Stimulated activated CD4-positive, alpha-beta T cell treated with anti-CD3 and anti-CD28 coated beads, Interleukin-2, amount 100 ng/mL, for 4 hours (primary cell): Measurements from ENCODE around the gene TMCO5A.
"Not testable (repeated sequence)": the region's sequence is repeated elsewhere in the genome, so short reads cannot be mapped to it uniquely, and the experiment has no call there.

ENCODE experiments used
- DNase-seq: peaks from one replicate; pipeline ENCODE4 v3.0.0-alpha.2; 2020; ENCODE audit warnings: low read depth

TMCO5A gene

DNA sequence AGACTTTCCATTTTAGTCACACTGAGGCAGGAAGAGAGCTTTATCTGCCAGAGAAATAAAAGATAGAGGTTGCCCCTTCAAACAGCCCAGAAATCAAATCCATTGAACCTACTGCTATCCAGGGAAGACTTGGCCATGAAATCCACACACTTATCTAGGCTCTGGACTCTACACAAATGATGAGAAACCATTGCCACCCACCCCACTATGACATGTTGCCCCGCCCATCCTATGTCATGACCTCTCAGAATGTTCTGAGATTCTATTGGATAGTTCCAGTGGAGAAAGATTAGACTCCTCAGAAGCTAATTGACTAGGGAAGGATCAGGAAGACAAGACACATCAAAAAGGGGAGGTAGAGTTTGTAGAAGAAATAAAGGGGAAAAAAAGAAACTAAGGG is at the start of gene TMCO5A:
Gene TMCO5A, plus strand, starts transcription at position 301 of the 400 bp plus-strand sequence. CDS start 1,684 bp downstream, outside the sequence.
- DNase-seq: no peak

DNA sequence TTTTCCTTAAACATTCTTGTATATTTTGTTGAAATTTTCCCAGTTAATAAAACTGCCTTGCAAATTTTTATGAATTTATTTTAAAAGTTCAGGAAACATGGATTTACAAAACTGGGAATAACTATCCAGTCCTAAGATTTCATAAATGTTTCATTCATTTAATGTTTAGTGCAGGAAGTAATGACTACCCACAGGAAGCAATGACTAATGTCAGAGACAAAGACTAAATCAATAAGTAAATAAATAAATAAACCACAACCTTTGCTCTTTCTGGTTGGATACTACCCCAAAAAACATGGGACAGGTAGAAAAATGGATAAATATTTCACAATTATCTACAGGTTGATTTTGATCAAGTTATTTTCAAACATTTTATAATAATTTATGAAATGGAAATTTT is 48.8 kb upstream of the TMCO5A start:
- no peak for DNase-seq

DNA sequence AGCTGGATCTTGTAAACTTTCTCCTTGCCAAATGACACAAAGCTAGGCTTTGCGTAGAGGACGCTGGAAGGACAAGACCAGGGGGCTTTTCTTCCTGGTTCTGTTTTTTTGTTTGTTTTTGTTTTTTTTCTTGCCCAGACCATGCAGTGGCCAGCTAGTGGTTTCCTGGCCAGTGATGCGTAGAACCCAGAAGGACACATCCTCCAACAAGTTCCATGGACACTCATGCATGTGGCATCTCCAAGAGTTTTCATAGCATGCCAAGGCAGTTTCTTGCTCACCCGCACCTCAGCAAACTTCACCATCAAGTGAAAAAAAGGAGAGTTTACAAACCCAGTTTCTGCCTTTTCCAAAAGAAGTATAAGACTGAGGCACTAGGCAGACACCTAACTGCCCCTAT is 46.1 kb upstream of the TMCO5A start:
- DNase-seq: no peak

DNA sequence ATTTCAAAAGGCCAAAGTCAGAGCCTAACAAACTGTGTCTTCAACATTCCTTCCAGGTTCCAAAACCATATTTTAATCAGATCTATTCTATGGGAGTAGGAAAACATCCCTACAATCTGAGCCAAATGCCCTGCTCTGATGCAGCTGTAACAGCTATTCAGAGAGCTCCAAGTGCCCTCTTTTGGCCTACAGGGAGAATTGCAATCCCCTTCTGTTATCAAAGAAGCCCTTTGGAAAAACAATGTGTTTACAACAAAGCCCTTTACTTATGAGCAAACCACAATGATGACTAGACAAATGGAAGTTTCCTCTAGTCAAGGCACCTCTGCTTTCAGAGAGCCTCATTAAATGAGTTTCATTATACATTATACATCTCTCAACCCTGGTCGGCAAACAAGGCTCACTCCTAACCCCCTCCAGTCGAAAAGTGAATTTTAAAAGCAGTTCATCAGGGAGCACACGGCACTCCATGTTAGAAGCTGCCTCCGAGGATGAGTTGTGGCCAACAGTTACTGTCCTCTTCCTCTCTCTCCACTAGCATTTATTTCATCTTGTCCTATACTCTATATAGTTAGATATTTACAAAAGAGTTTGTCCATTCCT is 42.6 kb upstream of the TMCO5A start:
- DNase-seq: no peak

DNA sequence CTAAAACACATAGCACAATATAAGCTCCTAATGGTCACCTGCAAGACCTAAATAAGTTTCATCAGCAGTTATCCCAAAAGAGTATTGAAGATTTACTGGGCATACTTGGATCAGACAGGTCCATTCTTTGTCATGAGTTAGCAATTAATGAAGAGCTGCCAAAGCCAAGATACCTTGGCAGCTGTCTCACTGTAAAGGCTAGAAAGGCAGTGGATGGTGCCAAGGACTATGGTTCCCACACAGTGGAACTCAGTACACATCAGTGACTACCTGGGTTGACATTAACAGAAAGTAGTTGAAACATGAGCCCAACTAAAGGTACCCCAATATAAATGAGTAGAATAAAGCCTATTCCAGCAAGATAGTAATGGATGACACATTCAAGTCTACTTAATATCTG is 41.1 kb upstream of the TMCO5A start:
- DNase-seq: no peak

DNA sequence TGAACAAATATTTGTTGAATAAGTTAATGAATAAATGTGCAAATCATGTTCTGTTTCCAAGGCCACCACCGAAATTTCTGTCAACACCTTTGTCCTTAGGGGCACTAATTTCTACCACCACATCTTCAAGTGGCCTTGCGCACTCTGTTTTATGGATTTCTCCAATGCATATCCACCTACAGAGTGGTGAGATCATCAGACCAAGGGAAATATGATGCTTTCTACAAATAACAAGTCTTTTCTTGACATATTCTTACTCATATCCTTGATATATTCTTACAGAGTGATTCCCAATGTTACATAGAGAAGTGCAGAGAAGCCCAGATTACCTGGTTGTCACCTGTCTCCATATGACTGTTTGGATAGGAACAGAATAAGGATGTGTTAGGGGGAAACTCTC is 36.1 kb upstream of the TMCO5A start:
- no peak for DNase-seq

DNA sequence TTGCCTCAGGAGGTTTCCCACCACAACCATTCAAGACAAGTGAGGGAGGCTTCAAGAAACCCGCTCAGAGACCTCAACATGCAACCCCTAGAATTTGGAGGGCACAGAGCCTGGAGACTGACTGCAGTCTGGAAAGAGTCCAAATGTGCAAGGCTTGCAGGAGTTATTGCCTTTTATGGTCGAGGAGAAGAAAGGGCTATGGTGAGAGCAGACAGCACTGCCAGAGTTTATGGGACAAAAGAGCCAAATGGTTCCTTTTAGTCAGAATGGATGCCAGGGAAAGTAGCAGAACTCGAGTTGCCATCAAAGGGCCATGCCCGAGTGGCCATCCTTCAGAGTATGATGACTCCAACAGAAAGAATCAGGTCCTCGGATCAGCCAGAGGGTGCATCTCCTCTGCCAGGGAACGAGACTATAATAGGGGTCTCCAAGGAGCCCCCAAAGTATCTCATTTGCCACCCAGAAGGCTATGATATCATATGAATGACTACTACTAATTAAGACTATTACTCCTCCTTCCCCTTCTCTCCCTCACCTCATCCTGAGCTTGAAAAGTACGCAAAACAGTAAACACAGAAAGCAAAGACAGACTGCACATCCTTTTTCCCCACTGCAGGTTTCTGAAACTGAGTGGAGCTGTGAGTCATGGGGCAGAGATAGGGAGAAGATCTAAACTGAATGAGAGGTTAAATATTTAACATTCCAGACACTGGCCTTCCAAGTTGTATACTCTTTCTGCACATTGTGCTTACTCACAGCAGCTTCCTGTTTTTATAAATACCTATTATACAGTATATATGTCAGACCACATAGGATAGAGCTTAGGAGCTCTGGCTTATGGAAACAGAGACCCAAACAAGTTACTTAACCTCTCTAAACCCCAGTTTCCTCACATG is 33.9 kb upstream of the TMCO5A start:
- no peak for DNase-seq

DNA sequence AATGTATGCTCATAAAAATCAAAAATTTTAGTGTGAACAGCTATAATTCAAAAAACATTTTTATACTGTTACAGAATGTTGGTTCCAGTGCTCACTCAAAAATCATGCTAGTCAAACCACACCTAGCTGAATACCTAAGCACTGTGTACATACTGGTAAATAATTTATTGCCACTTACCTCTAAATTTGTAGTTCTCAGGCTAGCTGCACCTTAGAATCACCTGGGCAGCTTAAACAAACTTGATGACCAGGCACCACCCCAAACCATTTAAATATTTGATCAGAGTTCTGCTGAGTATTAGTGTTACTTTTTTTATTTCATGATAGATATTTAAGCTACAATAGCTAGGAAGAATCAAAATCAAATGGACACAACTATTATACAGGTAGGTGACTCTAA is 32.3 kb upstream of the TMCO5A start:
- no peak for DNase-seq

DNA sequence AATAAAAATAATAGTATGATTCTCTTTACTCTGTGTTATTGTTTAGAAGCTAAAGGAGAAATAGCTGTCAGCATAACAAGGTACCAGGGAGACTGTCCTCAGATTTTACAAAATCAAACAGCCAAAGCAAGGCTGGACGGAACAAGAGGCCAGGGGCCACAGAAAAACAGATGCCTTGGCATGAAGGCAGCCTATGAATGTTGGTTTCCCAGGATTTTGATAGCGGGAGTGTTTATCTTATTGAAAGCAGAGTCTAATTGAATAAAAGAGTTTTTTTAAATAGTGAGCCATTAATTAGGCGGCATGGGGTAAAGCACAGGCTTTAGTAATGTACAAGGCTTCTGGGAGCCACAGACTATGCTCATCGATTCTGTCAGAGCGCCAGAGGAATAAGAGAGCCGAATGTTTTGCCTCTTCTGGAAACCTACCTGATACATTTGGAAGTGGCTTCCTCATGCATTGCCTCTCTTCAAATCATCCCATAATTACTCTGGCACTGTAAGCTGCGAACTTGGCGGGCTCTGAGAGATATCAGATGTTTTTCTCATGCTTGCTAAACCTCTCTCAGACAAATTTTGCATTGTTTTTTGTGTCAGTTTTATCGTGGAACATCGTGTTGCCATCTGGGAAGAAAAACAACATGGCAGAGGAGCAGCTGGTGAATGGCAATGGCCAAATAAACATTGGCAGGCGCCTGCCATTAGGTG is 30.4 kb upstream of the TMCO5A start:
- no peak for DNase-seq

DNA sequence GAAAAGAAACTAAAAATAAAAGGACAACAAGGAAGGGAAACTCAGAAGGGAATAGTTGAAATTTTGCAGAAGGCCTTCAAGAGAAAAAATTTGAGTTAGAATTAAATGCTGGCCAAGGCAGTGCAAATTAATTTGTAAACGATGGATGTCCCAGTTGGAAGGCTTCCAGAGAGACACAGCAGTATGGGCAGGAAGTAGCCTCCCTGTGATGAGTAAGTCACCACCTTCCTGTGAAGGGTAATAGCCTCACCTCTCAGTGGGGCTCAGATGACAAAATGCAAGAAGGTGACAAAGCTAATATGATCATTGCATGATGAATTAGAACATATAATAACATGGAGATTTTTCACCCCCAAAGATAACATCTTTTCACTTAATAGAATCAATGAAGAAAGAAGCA is 27.3 kb upstream of the TMCO5A start:
- DNase-seq: no peak

DNA sequence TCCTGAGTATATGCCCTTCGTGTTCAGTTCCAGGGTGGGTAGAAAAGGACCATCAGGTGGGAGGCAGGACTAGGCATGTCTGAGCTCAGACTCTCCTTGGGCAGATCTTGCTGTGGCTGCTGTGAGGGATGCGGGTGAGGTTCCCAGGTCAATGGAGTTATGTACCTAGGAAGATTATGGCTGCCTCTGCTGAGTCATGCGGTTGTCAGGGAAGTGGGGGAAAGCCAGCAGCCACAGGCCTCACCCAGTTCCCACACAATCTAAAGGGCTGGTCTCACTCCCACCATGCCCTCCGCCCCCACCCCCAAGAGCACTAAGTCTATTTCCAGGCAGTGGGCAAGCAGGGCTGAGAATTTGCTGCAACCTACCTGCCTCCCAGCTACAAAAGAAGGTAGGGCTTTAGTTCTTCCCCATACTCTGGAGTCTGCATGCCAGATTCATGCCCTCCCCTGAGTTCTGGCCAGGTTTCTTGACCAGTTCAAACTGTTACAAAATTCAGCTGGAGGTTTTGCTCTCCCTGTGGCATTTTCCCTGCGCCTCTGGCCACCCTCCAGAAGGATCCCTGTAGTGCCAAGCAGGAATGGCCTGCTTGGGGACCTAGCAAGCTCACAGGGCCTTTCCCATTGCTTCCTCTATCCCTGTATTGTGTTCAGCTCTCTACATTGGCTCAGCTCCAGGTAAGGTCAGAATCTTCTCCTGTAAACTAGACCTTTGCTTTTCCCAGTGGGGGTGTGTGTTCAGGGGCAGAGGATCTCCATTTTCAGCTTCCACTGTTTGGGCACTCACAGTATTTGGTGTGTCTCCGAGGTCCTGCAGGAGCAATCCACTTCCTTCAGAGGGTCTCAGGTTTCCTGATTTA is 12.7 kb upstream of the TMCO5A start:
- no peak for DNase-seq

DNA sequence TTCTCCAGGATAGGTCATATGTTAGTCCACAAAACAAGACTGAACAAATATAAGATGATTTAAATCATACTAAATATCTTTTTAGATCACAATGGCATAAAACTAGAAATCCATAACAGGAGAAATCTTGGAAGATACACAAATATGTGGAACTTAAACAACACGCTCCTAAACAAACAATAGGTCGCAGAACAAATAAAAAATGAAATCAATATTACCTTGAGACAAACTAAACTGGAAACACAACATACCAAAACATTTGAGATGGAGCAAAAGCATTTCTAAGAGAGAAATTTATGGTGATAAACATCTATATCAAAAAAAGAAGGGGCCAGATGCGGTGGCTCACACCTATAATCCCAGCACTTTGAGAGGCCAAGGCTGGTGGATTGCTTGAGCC is 8.3 kb upstream of the TMCO5A start:
- no peak for DNase-seq

DNA sequence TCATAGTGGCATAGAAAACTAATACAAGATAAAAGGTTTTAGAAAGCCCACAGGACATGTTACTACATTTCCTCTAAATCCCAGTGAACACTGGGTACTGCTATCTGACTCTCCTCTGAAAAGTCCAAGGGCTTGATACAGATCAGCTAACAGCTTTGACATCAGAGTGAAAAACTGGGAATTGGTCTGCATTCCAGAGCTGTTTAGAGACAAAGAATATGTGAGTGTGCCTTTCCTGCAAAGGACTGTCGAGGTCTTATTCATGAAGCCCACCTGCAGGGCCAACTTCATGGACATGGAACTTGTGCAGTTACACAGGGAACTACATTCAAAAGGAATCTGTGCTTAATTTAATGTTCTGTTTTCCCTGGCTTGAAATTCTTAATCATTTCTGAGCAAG is 5.2 kb upstream of the TMCO5A start:
- DNase-seq: no peak

DNA sequence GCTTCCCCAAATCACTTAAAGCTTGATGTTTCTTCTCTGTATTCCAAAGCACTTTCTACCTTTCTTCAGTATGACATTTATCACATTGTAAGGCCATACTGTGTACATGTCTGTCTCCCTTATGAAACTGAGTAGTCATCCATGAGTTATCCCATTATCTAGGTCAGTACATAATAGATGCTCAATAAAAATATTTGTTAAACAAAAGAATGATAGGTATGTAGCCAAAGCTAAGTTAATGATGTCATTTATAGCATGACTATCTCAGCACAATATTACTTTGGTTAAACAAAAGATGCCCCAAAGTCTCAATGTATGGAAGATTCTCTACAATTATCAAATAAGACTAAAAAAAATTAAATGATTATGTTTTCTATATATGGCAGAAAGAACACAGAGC is 3.1 kb upstream of the TMCO5A start:
- DNase-seq: no peak

DNA sequence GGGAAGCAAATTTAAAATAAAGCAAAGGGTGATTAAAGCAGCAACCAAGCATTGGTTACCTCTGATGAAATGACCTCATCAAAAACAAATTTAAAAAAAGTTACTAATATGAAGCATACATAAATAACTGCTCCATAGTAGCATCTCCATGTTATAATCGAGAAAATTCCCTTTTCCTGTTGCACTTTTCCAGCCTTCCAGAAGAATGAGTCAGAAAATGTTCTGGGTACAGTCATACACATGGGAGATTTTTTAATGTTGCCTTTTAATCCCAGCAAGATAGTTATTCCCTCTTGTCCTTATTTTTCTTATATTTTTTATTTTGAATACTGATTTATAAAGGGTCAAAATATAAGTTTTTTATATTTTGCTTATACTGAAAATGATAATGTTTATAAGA is 2.6 kb upstream of the TMCO5A start:
- no peak for DNase-seq

DNA sequence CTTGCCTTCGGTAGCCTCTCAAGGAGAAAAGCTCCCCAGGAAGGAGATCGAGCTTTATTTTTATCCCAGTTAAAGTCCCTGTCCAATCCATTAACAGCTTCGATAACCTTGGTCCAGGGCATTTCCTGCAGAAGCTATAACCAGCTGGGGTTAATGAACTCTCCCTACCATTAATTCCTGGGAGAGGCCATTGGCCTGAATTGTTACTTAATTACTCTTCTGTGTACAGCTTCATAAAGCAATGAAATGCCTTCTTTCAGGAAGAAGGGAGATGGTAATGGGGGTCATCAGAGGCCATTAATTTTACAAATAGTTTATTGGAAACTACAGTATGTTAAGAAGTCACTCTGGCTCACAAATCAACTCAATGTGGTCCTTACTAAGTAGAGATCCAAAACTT is 1.9 kb upstream of the TMCO5A start:
- DNase-seq: no peak

DNA sequence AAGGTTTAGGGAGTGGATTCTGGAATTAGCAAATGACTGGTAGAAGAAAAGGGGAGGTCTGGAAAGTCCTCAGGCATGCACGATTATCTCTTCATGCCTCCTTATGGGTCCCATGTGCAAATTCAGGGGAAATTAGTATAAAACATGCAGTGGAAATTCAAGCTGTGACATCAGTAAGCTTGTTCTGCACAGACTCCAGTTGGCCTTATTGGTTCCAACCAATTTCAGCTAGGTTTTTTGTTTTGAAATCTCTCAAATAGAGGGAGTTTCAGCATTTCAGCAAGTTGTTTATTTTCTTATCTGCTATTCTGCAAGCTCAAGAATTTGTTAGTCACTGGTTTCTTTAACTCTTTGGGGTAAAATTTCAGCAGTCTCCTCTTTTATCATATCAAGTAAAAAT is 774 bp upstream of the TMCO5A start:
- no peak for DNase-seq

DNA sequence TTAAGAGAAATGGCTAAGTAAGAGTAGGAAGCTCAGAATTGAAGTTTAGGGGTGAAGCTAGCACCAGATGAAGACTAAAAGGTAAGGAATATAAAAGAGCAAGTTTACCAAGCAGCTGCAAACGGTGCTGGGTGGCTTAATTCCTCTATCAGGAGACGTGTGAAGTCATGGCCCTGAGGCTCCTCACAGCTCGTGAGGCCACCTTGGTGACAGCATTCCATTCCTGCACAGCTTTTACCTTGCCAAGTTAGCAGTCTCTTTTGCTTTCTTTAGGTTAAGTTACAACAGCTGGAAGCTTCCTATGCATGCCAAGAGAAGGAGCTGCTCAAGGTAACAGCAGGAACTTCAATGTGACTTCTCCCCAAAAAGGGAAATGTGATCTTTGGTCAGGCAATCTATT is 6.4 kb downstream of the TMCO5A start:
- DNase-seq: no peak

DNA sequence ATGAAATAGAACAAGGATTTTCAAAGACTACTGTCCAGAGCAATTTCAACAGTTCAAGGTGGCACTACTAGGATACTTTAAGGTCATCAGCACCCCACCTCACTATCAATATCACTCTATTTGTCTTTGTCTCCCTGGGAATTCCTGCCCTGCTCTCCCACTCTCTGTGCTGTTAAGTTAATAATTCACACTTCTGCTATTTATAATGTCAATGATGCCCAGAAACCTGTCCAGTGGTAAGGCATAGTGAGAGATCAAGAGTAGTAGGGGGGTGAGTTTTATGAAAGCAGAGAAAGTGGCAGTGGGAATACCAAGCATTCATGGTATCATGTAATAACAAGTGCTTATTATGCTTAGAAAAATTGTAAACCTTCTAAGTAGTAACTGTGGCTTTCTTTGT is 7.3 kb downstream of the TMCO5A start:
- no peak for DNase-seq

DNA sequence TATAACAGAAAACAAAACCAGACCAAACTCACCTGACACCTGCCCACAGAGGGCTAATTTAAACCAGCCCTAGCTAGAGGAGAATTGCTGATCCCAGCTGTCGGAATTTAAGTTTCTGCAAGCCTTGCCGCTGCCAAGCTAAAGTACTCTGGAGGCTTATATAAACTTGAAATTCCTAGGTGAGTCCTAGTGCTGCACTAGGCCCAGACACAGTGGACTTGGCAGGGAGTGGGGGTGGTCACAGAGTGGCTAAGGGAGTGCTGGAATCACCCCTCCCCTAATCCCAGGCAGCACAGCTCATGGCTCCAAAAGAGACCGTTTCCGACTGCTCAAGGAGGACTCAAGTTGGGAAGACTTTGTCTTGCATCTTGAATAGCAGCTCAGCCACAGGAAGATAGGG is 17.6 kb downstream of the TMCO5A start:
- DNase-seq: no peak

DNA sequence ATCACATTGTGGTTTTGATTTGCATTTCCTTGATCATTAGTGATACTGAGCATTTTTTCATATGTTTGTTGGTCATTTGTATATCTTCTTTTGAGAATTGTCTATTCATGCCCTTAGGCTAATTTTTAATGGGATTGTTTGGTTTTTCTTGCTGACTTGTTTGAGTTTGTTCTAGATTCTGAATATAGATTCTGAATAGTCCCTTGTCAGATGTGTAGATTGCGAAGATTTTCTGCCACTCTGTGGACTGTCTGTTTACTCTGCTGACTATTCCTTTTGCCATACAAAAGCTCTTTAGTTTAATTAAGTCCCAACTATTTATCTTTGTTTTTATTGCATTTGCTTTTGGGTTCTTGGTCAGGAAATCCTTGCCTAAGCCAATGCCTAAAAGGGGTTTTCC is 26.3 kb downstream of the TMCO5A start:
- not testable (repeated sequence) for DNase-seq

DNA sequence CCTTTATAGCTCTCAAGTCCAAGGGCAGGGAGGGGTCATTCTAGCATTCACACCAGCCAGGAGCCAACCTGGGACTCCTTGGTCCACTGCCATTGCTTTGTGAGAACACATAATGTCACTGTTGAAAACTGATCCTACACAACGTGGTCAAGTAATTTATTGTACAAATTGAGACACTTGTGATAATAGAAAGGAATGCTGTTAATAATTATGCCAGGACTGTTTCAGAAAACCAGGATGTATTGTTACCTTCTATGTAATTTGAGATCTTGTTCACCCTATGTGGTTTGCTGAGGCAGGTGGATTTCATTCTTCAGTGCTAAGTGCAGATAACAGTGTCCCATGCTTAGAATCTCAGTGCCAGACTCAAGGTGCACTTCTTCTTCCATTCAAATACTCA is 33.3 kb downstream of the TMCO5A start:
- DNase-seq: no peak
